GM12878 (cell line): ENCODE data around the gene ABCF3. TPM values are rescaled to one million over a fixed set of nuclear protein-coding genes. Genes with fewer than 3 reads are reported as not detected.

Experiments
- ATAC-seq: fragments of 200-7000 bp; cut with Tn5 transposase; 3 replicates; pipeline ENCODE4 v1.9.1; 2020; ENCODE audit warnings: mild to moderate bottlenecking, moderate library complexity
- BruUV-seq: library from RNA; stranded (reverse); fragments of 400-500 nt; replicated peaks from 2 replicates; lab custom pipeline; 2021; lab: Mats Ljungman, UMichigan
- CTCF ChIA-PET: fragments of 300-600 bp; sonication (Branson Sonifier 250); formaldehyde crosslinking; extraction: SDS; loops from one replicate; lab custom pipeline; 2021; ENCODE audit warnings: inconsistent platforms; lab: Yijun Ruan, JAX
- POLR2A ChIA-PET: fragments of 350-600 bp; formaldehyde crosslinking; extraction: SDS; loops from one replicate; lab custom pipeline; 2021; ENCODE audit warnings: inconsistent platforms; lab: Charles Lee
- RAD21 ChIA-PET: fragments of 300-600 bp; sonication (Branson Sonifier 250); formaldehyde crosslinking; loops from one replicate; lab custom pipeline; 2023; ENCODE audit warnings: antibody characterized with exemption; ENCODE audit not compliant: unreplicated experiment; lab: Charles Lee
- SMC1A ChIA-PET: fragments of 300-600 bp; sonication (Branson Sonifier 250); formaldehyde crosslinking; loops from one replicate; lab custom pipeline; 2023; ENCODE audit not compliant: unreplicated experiment, uncharacterized antibody; lab: Charles Lee
- DNase-seq: peaks from one replicate; pipeline ENCODE4 v3.0.0-alpha.2; 2011; ENCODE audit warnings: low read depth, low spot score
- FAIRE-seq: peaks from 3 replicates; lab custom pipeline; 2011; peaks lifted over from hg19 to GRCh38; lab: Jason Lieb, UNC
- H2AFZ ChIP-seq: 2 replicates; pipeline ENCODE4 v1.6.0; 2011; ENCODE audit warnings: low read depth, low read length, control low read depth; ENCODE audit not compliant: control insufficient read depth
- H3K27ac ChIP-seq: 2 replicates; pipeline ENCODE4 v1.5.1; 2011; ENCODE audit warnings: control low read depth; ENCODE audit not compliant: control insufficient read depth, insufficient read depth
- H3K27me3 ChIP-seq, 2 experiments: replicated peaks in 1 of 2; 2 replicates each; pipeline versions ENCODE4 v1.6.0 to v1.6.1; 2011; ENCODE audit warnings: low read length in 1 of 2; ENCODE audit not compliant: control insufficient read depth in 2 of 2, insufficient read depth in 2 of 2
- H3K36me3 ChIP-seq, 2 experiments: 2 replicates each; pipeline ENCODE4 v1.5.1; 2011; ENCODE audit warnings: low read length in 1 of 2; ENCODE audit not compliant: control insufficient read depth in 2 of 2, insufficient read depth in 2 of 2
- H3K4me1 ChIP-seq: 2 replicates; pipeline ENCODE4 v1.6.1; 2011; ENCODE audit warnings: mild to moderate bottlenecking, low read length, moderate library complexity, mixed read lengths; ENCODE audit not compliant: control insufficient read depth, insufficient read depth
- H3K4me2 ChIP-seq: 2 replicates; pipeline ENCODE4 v1.6.0; 2011; ENCODE audit warnings: control low read depth; ENCODE audit not compliant: control insufficient read depth, insufficient read depth
- H3K4me3 ChIP-seq: fragments of 200-600 bp; sonication (generic); 2 replicates; pipeline ENCODE4 v1.5.1; 2016
- H3K79me2 ChIP-seq: 2 replicates; pipeline ENCODE4 v1.6.0; 2011; ENCODE audit warnings: low read length; ENCODE audit not compliant: control insufficient read depth, insufficient read depth
- H3K9ac ChIP-seq: 2 replicates; pipeline ENCODE4 v1.8.0; 2011; ENCODE audit warnings: low read length, control low read depth, mixed read lengths; ENCODE audit not compliant: control insufficient read depth, insufficient read depth
- H3K9me3 ChIP-seq: replicated peaks from 3 replicates; pipeline ENCODE4 v1.5.1; 2011; ENCODE audit warnings: mild to moderate bottlenecking, low read length; ENCODE audit not compliant: control insufficient read depth, insufficient read depth
- H4K20me1 ChIP-seq: 2 replicates; pipeline ENCODE4 v1.6.0; 2011; ENCODE audit not compliant: control insufficient read depth, insufficient read depth
- BACH1 ChIP-seq: fragments of 450-650 bp; IDR thresholded peaks from 2 replicates; pipeline ENCODE4 v1.6.1; 2017; ENCODE audit warnings: mild to moderate bottlenecking, borderline replicate concordance
- FOXK2 ChIP-seq: fragments of 450-650 bp; IDR thresholded peaks from 2 replicates; pipeline ENCODE4 v1.6.1; 2017; ENCODE audit warnings: mild to moderate bottlenecking, moderate library complexity
- KDM1A ChIP-seq: fragments of 200-600 bp; sonication (generic); IDR thresholded peaks from 2 replicates; pipeline ENCODE4 v1.6.1; 2016; ENCODE audit warnings: borderline replicate concordance
- MEF2B ChIP-seq: fragments of 450-650 bp; IDR thresholded peaks from 2 replicates; pipeline ENCODE4 v1.6.1; 2018; ENCODE audit warnings: mild to moderate bottlenecking, moderate library complexity; ENCODE audit not compliant: partially characterized antibody, poor library complexity, severe bottlenecking
- MXI1 ChIP-seq: fragments of 150-350 bp; IDR thresholded peaks from 2 replicates; pipeline ENCODE4 v1.6.1; 2011; ENCODE audit warnings: low read depth, mild to moderate bottlenecking, inconsistent platforms, low read length, improper control_type of control experiment
- NR2C2 ChIP-seq: IDR thresholded peaks from 2 replicates; pipeline ENCODE4 v1.6.1; 2011; ENCODE audit warnings: borderline replicate concordance, low read depth; ENCODE audit not compliant: control insufficient read depth, insufficient read length
- RFX5 ChIP-seq: IDR thresholded peaks from 2 replicates; pipeline ENCODE4 v1.6.1; 2011; ENCODE audit warnings: low read depth, low read length, improper control_type of control experiment
- RUNX3 ChIP-seq: IDR thresholded peaks from 2 replicates; pipeline ENCODE4 v1.6.1; 2012; ENCODE audit warnings: low read length, inconsistent platforms
- SRF ChIP-seq, 2 experiments: IDR thresholded peaks; 2 replicates each; pipeline ENCODE4 v1.6.1; 2011; ENCODE audit warnings: low read depth in 2 of 2, low read length in 2 of 2, mild to moderate bottlenecking in 1 of 2, moderate library complexity in 1 of 2
- TARDBP ChIP-seq: IDR thresholded peaks from 2 replicates; pipeline ENCODE4 v1.6.1; 2016; ENCODE audit warnings: borderline replicate concordance
- TBL1XR1 ChIP-seq: IDR thresholded peaks from 2 replicates; pipeline ENCODE4 v1.6.1; 2012; ENCODE audit warnings: low read depth, low read length, improper control_type of control experiment
- whole genome bisulfite sequencing: methylation state at CpG from one replicate; pipeline ENCODE4 v1.1.6; 2016; ENCODE audit warnings: low lambda C conversion rate; ENCODE audit not compliant: insufficient replicate concordance, insufficient coverage; ENCODE audit errors: missing lambda C conversion rate; 5-methylcytosine and 5-hydroxymethylcytosine counted together
- in situ Hi-C: fragments of 300-500 bp; cut with MboI; formaldehyde crosslinking; loops from 9 replicates; pipeline ENCODE4 v1.14.3; 2018; ENCODE audit warnings: mixed read lengths
- intact Hi-C: fragments of 100-400 bp; cut with micrococcal nuclease; formaldehyde crosslinking; loops from one replicate; pipeline ENCODE4 v1.14.2; 2022; ENCODE audit not compliant: unreplicated experiment
- polyA plus RNA-seq, 11 experiments: library from polyadenylated mRNA; depleted of rRNA in 4 of 11; unstranded in 6 of 11; stranded (reverse) in 5 of 11; fragments of >200 nt; fragmentation: Nextera tagmentation in 4 of 11; fragmentation: Illumina TruSeq in 1 of 11; extraction: Ambion mirVana in 4 of 11; extraction: Trizol in 1 of 11; gene quantifications; 1 replicate in 1 of 11; 2 replicates in 10 of 11; pipeline versions ENCODE4 v1.2.1 to v1.2.3, GENCODE V29; 2011 to 2016; ENCODE audit warnings: inconsistent platforms in 2 of 11, missing spikeins in 2 of 11, low read depth in 1 of 11
- total RNA-seq, 4 experiments: library from RNA; depleted of rRNA in 3 of 4; stranded (reverse); fragments of >200 nt in 3 of 4; fragmentation: Illumina TruSeq in 1 of 4; extraction: Trizol in 1 of 4; gene quantifications; 2 replicates each; pipeline versions ENCODE4 v1.2.1 to v1.2.3, GENCODE V29; 2013 to 2021
- TF ChIP-seq, protein P1 (sequence below): fragments of 150-350 bp; IDR thresholded peaks from 2 replicates; pipeline ENCODE4 v1.6.1; 2014; ENCODE audit warnings: mild to moderate bottlenecking, low read depth, low read length
- TF ChIP-seq, protein P2 (sequence below): fragments of 450-650 bp; IDR thresholded peaks from 2 replicates; pipeline ENCODE4 v1.6.1; 2018; ENCODE audit warnings: mild to moderate bottlenecking, low read depth, moderate library complexity; ENCODE audit not compliant: partially characterized antibody

The ABCF3 gene
- total and polyA plus RNA-seq, 10 of the 15 experiments (the other 5 are each of a cell fraction or from before 2014, with no cell fraction given) = 6.1 to 71.3 (median 46.9) TPM

DNA sequence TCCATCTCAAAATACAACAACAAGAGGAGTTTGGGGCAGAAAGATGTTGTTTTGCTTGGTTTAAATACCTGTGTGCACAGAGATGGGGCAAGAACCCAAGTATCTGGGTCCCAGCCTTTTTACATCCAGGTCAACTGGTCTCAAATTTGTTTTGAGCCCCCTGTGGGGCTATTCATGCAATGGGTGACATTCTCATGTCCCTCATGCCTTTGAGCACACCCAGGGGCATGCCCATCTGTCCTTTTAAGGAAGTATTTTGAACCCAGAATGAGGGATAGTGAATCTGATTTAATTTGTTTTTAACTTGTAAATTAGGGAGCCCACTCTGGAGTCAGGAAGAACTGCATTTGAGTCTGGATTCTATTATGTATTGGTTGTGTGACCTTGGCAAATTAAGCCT is 14.8 kb downstream of the ABCF3 start:
- POLR2A ChIA-PET = no interaction called here
- Histone ChIP-seq H3K36me3 (peaks cover 0 to 5% of the 10 kb centered on the region in 2 experiments; a peak in 2 of 4 replicates), H3K4me3 (no peak overlapping the region), H3K4me1 (no peaks in the 10 kb centered on the region), H3K27me3 (no peaks in the 10 kb centered on the region; a peak in 1 of 4 replicates), H3K4me2 (no peak overlapping the region)
- DNase-seq (no peak), FAIRE-seq (no peak)
- SMC1A ChIA-PET = no interaction called here
- RAD21 ChIA-PET = no interaction called here
- CTCF ChIA-PET = no interaction called here
- no peak for TF ChIP-seq RUNX3
- TF ChIP-seq, protein P1, sequence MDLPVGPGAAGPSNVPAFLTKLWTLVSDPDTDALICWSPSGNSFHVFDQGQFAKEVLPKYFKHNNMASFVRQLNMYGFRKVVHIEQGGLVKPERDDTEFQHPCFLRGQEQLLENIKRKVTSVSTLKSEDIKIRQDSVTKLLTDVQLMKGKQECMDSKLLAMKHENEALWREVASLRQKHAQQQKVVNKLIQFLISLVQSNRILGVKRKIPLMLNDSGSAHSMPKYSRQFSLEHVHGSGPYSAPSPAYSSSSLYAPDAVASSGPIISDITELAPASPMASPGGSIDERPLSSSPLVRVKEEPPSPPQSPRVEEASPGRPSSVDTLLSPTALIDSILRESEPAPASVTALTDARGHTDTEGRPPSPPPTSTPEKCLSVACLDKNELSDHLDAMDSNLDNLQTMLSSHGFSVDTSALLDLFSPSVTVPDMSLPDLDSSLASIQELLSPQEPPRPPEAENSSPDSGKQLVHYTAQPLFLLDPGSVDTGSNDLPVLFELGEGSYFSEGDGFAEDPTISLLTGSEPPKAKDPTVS = no peak
- TF ChIP-seq, all 136 proteins: peak for 0
- H2AFZ ChIP-seq = no peak overlapping the region
- intact Hi-C loops = no loop called here
- H3K9ac ChIP-seq = no peak overlapping the region
- no TSS peak for BruUV-seq
- no peaks in the 10 kb centered on the region for H4K20me1 ChIP-seq
- no peaks in the 10 kb centered on the region for H3K9me3 ChIP-seq
- no peak for ATAC-seq
- no peaks in the 10 kb centered on the region for H3K79me2 ChIP-seq
- in situ Hi-C loops = no loop called here
- H3K27ac ChIP-seq = no peak overlapping the region

GRCh38 chr3:184203526-184203925 is 17.5 kb downstream of the ABCF3 start:
- ChIA-PET RAD21 (no interaction called here), POLR2A (no interaction called here), CTCF (no interaction called here), SMC1A (interaction anchor here (1.3 kb wide), 1 partner anchor 84 kb away, joined by 3 read pairs; no protein-coding TSS in a partner anchor)
- no peak for ATAC-seq
- no peak for FAIRE-seq
- Histone ChIP-seq H3K9me3 (no peaks in the 10 kb centered on the region), H3K4me2 (no peak overlapping the region), H3K79me2 (no peaks in the 10 kb centered on the region), H3K9ac (no peak overlapping the region), H3K4me3 (no peak overlapping the region), H2AFZ (no peak overlapping the region), H3K4me1 (no peaks in the 10 kb centered on the region), H3K27me3 (peaks cover 0 to 2% of the 10 kb centered on the region in 2 experiments; a peak in 2 of 4 replicates), H4K20me1 (no peaks in the 10 kb centered on the region), H3K27ac (no peak overlapping the region), H3K36me3 (no peaks in the 10 kb centered on the region)
- BruUV-seq = no TSS peak
- DNase-seq = no peak
- intact Hi-C loops (no loop called here), in situ Hi-C loops (no loop called here)
- TF ChIP-seq BACH1 = no peak
- TF ChIP-seq KDM1A = no peak
- TF ChIP-seq MXI1 = no peak
- TF ChIP-seq NR2C2 = no peak
- no peak for TF ChIP-seq FOXK2
- no peak for TF ChIP-seq RFX5
- no peak for TF ChIP-seq TBL1XR1
- TF ChIP-seq TARDBP = no peak
- TF ChIP-seq MEF2B = no peak
- TF ChIP-seq SRF (IDR thresholded peaks at IDR 0.05; ENCODE audit: low read depth in 2 of 2, low read length in 2 of 2) = no peak
- TF ChIP-seq, protein P2, sequence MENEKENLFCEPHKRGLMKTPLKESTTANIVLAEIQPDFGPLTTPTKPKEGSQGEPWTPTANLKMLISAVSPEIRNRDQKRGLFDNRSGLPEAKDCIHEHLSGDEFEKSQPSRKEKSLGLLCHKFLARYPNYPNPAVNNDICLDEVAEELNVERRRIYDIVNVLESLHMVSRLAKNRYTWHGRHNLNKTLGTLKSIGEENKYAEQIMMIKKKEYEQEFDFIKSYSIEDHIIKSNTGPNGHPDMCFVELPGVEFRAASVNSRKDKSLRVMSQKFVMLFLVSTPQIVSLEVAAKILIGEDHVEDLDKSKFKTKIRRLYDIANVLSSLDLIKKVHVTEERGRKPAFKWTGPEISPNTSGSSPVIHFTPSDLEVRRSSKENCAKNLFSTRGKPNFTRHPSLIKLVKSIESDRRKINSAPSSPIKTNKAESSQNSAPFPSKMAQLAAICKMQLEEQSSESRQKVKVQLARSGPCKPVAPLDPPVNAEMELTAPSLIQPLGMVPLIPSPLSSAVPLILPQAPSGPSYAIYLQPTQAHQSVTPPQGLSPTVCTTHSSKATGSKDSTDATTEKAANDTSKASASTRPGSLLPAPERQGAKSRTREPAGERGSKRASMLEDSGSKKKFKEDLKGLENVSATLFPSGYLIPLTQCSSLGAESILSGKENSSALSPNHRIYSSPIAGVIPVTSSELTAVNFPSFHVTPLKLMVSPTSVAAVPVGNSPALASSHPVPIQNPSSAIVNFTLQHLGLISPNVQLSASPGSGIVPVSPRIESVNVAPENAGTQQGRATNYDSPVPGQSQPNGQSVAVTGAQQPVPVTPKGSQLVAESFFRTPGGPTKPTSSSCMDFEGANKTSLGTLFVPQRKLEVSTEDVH = no peak
- WGBS = 67% methylated on average over 8 of the region's 8 CpGs
